Measurements from ENCODE around the gene HSPA14.
A peak's percentile ranks its signal among the peaks of the same experiment; 100 is the strongest.
"Not testable (repeated sequence)": the region's sequence is repeated elsewhere in the genome, so short reads cannot be mapped to it uniquely, and the experiment has no call there.

HSPA14 gene

DNA sequence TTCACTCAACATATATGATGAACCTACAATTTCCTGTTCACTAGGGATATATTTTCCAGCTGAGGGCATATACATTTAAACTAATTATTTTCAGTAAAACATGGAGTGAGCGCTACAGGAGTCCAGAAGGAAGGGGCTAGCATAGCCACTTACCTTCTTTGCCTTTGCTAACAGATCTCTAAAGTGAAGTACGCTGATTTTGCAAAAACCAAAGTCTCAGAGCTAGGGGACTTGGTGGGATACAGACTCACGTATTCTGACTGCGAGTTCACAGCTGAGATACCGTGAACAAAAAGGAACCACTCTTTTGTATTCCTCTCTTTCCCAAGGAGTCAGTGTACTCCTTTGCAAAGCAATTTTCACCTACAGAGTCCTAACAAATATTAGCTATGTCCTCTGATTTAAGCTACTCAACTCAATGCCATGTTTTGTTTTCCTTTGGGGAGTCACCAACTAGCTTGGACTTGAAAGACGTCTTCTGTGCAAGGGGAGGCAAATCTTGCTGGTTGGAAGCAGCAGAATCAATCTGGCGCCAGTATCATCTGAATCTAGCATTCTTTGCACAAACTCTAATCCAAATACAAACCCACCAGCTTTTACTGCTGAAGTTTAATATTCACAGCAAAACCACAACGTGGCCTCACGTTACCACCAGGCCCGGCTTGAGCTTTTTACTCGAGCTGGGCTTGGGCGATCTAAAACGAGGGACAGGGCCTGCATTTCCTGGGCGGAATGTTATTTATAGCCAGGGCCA, 926 bp upstream of the HSPA14 start:
- DNase-seq (ENCODE audit: low read depth in 2 of 2) = no peak

DNA sequence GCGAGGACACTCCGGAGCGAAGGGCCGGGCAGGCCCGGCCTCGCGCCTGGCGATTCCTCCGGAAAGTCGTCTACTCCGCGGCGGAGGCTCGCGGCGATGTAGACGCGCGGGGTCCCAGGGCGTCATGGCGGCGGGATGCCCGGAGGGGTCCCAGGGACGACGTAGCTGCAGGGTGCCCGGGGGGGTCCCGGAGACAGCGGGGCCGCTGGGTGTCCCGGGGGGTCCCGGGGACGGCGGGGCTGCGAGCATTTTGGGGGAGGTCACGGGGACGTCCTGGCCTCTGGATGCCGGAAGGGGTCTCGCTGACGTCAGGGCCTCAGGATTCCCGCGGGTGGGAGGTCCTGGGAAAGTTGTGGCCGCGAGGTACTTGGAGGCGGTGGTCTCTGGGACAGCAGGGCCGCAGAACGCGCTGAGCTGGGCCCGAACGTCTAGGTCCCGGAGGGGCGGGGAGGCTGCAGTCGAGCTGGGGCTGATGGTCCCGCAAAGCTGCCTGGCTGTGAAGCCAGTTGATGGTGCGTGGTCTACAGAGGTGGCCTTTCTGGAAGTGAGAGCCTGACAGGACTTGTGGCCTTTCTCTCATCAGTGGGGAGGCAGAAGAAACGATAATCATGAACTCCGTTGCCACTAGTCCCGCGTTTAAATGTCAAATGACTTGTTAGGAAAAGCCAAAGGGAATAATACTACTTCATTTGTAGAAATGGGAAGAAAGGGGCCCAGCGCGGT, 637 bp downstream of the HSPA14 start:
- DNase-seq (ENCODE audit: low read depth in 2 of 2) = peak in 1 of 2 experiments; percentile 16

- no peak for DNase-seq (ENCODE audit: low read depth in 2 of 2)
These were observed 1.2 kb downstream of the HSPA14 start for GRCh38 chr10:14839305-14839695.

DNA sequence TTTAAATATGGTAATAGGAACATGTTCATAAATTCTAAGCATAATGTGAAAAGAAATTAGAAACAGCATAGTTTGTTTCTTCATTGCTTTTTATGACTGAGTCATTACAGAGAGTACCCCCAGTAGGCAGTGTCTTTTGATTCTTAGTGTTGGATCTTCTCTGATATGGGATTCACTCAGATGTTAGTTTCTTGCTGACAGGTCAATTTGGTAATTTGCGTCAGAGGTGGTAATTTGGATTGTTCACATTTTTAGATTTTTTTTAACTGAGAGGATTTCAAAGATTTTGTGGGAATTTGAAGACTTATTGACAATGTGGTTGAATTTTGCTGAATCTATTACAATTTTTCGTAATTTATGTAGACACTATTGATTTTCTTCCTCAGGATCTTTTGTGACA, 2.1 kb downstream of the HSPA14 start:
- DNase-seq (ENCODE audit: low read depth in 2 of 2) = no peak

DNA sequence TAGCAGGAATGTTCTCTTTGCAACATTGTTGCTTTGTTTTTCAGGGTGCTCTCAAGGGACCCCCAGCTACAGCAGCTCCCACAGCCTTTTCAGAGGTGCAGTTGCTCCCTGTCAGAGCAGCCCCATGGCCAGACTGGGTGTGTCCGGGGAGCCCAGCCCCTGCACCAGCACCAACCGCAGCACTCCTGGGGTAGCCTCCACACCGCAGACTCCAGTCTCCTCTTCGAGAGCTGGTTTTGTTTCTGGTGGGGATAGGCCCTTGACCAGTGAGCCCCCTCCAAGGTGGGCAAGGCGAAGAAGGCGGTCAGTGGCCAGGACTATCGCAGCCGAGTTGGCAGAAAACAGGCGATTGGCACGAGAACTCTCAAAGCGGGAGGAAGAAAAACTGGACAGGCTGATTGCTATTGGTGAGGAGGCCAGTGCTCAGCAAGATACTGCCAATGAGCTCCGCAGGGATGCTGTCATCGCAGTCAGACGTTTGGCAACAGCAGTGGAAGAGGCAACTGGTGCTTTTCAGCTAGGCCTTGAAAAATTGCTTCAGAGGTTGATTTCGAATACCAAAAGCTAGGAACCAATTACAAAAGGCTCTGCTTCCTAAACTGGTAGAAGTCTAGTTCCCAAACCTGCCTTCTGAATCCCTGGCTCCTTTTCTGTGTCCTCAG, 5.4 kb downstream of the HSPA14 start:
- no peak for DNase-seq (ENCODE audit: low read depth in 2 of 2)

DNA sequence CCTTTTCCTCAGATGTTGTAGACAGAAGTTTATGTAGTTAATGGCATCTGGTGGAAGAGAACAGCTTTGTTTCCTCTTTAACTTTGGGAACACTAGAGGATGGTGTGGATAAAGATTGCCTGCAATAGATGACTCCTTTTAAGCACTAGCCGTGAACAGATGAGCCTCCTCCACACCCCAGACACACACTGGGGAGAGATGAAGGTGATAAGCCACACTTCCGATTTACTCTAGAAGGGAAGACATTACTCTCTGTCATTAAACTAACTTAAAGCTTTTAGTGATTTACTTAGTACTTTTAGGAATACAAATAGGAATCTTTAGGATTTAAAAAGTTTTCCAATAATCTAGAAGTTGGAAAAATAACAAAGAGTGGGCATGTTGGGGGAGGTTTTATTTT, 6.8 kb downstream of the HSPA14 start:
- no peak for DNase-seq (ENCODE audit: low read depth in 2 of 2)

GRCh38 chr10:14852236-14852635, 14.1 kb downstream of the HSPA14 start:
- no peak for DNase-seq (ENCODE audit: low read depth in 2 of 2)

GRCh38 chr10:14855453-14855852, 17.3 kb downstream of the HSPA14 start:
- DNase-seq (ENCODE audit: low read depth in 2 of 2) = no peak

DNA sequence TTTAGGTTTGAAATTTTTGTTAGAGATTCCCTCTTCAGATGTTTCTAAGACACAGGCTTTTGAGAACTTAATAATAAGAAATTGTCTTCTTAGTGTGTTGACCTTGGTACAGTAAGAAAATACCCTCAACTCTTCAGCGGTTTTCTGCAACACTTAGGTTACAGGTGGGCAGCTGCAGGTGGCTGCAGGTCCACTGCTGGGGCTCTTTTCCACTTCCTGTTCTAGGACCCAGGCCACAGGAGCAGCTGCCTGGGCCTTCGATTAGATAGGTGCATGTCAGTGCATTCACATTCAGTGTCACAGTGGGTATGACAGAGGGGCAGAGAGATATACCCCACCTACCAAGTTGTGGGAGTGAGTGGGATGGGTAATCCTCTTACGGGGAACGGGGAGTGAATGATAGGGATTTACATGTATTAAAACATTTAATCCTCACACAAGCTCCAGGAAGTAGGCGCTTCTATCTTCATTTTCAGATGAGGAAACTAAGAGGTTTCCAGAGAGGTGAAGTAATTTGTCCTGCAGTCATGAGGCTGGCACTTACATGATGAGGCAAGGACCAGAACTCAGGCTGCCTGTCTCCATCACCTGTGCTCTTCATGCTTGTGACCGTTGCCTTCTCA, 20.3 kb downstream of the HSPA14 start:
- no peak for DNase-seq (ENCODE audit: low read depth in 2 of 2)

DNA sequence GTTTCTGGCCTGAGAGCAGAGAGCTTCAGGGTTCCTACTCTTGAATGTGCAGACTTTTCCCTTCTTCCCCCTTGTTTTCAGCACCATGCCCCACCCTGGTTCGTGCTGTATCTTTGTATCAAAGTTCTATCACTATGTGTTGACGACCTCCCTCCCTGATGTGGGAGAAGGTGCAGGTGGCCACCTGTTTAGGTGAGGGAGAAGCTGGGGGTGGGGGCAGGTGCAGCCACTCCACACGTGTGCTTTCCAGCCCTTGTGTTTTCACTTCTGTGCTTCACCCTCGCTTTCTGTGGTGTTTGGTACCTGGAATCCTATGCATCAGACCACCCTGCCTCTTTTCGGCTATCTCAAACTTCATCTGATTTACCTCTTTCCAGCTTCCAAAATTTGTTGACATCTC, 20.9 kb downstream of the HSPA14 start:
- no peak for DNase-seq (ENCODE audit: low read depth in 2 of 2)

DNA sequence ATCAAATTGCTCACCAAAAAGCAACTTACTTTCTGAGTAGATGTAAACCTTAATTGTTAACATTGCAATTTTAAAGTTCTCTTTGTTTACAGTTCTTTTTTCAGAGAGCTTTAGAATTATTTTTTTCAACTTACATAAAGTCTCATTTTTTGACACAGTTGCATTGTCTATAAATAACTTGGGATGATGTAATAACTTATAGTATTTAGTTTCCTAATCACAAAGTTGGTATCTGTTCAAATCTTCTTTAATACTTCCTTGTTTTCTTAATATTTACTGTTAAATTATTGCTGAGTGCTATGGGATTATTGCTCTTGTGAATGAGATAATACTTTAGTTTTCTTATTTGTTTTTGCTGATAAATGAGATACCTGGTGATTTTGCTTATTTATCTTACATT, 21.7 kb downstream of the HSPA14 start:
- DNase-seq (ENCODE audit: low read depth in 2 of 2) = no peak

DNA sequence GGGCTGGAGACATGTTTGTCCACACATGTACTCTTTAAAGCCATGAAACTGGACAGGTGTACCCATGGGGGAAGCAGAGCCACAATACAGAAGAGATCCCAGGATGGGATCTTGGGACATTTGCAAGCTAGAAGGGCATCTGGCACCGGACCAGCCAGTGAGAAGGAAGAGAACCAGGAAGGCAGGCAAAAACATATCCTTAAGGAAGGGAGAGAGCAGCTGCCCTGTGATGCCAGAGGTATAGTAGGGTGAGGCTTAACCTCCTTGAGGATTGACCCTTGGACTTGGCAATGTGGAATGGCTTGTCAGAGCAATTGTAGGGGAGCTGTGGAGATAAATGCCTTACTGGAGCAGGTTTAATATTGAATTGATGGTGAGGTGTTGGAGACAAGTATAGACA, 22.7 kb downstream of the HSPA14 start:
- no peak for DNase-seq (ENCODE audit: low read depth in 2 of 2)

GRCh38 chr10:14864466-14864865, 26.4 kb downstream of the HSPA14 start:
- not testable (repeated sequence) for DNase-seq (ENCODE audit: low read depth in 2 of 2)

- DNase-seq (ENCODE audit: low read depth in 2 of 2) = not testable (repeated sequence)
These were observed 26.8 kb downstream of the HSPA14 start for GRCh38 chr10:14864871-14865270.

GRCh38 chr10:14873090-14873760, 35.1 kb downstream of the HSPA14 start:
- DNase-seq (ENCODE audit: low read depth in 2 of 2) = no peak

GRCh38 chr10:14875941-14876340, 37.8 kb downstream of the HSPA14 start:
- no peak for DNase-seq (ENCODE audit: low read depth in 2 of 2)

GRCh38 chr10:14876764-14877163, 38.7 kb downstream of the HSPA14 start:
- no peak for DNase-seq (ENCODE audit: low read depth in 2 of 2)

- peak; percentile 87 to 89 for DNase-seq (ENCODE audit: low read depth in 2 of 2)
These were observed 40.4 kb downstream of the HSPA14 start, which contains the start of gene SUV39H2 for GRCh38 chr10:14878266-14879123. SUV39H2 (plus strand) TSS chr10:14878866; CDS start chr10:14878889, 23 bp downstream.

DNA sequence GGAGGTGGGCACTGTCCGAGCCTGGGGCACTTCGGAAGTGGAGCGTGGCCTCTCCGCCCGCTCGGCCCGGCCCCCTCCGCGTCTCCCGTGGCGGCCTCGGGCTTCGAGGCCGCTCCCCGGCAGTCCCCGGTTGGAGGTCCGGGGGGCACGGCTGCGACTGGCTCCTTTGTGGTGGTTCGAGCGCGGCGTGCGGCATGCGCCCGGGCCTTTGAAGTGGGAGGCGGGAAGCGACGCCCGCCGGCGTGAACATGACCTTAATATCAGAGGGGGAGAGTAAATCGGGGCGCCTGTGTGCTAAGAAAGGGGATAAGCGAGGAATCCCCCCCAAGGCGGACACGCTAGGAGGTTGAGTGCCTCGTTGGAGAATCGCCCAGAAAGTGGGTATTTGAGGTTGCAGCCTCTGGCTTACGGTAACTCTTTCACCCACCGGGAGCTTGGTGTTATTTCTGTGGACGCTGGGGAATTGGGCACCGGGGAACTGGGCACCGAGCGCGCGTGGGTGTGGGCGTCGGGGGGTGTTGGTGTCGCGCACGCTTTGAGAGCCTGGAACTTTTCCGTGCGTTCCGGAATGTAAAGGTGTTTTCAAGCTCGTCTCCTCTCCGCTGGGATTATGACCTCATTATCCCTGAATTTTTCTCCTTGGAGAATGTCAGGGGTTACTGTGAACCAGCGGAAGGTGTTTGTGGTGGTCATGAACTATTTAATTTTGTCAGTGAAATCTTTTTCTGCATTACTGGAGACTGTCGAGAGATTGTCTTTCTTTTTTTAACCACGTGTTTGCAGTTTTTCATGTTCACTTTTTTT, 41.2 kb downstream of the HSPA14 start:
- peak; percentile 18 to 31 for DNase-seq (ENCODE audit: low read depth in 2 of 2)

- DNase-seq (ENCODE audit: low read depth in 2 of 2) = no peak
These were observed 41.8 kb downstream of the HSPA14 start for GRCh38 chr10:14879928-14880193.
